Myocyte (in vitro differentiated cells): ENCODE data around the gene POGZ. TPM values are rescaled to one million over a fixed set of nuclear protein-coding genes. Genes with fewer than 3 reads are reported as not detected.

Experiments
- DNase-seq: peaks from one replicate; pipeline ENCODE4 v3.0.0-alpha.2; 2012; ENCODE audit warnings: low read depth
- polyA plus RNA-seq: library from polyadenylated mRNA; unstranded; fragments of >200 nt; gene quantifications from one replicate; pipeline ENCODE4 v1.2.1, GENCODE V29; 2012; ENCODE audit warnings: missing spikeins
- total RNA-seq: library from RNA; depleted of rRNA; stranded (reverse); fragments of >200 nt; gene quantifications from 2 replicates; pipeline ENCODE4 v1.2.3, GENCODE V29; 2014

The POGZ gene, protein sequence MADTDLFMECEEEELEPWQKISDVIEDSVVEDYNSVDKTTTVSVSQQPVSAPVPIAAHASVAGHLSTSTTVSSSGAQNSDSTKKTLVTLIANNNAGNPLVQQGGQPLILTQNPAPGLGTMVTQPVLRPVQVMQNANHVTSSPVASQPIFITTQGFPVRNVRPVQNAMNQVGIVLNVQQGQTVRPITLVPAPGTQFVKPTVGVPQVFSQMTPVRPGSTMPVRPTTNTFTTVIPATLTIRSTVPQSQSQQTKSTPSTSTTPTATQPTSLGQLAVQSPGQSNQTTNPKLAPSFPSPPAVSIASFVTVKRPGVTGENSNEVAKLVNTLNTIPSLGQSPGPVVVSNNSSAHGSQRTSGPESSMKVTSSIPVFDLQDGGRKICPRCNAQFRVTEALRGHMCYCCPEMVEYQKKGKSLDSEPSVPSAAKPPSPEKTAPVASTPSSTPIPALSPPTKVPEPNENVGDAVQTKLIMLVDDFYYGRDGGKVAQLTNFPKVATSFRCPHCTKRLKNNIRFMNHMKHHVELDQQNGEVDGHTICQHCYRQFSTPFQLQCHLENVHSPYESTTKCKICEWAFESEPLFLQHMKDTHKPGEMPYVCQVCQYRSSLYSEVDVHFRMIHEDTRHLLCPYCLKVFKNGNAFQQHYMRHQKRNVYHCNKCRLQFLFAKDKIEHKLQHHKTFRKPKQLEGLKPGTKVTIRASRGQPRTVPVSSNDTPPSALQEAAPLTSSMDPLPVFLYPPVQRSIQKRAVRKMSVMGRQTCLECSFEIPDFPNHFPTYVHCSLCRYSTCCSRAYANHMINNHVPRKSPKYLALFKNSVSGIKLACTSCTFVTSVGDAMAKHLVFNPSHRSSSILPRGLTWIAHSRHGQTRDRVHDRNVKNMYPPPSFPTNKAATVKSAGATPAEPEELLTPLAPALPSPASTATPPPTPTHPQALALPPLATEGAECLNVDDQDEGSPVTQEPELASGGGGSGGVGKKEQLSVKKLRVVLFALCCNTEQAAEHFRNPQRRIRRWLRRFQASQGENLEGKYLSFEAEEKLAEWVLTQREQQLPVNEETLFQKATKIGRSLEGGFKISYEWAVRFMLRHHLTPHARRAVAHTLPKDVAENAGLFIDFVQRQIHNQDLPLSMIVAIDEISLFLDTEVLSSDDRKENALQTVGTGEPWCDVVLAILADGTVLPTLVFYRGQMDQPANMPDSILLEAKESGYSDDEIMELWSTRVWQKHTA (N-terminal part only)
- total RNA-seq, result 29.4 and 33.7 TPM in 2 replicates
- polyA plus RNA-seq, result 41.2 TPM

DNA sequence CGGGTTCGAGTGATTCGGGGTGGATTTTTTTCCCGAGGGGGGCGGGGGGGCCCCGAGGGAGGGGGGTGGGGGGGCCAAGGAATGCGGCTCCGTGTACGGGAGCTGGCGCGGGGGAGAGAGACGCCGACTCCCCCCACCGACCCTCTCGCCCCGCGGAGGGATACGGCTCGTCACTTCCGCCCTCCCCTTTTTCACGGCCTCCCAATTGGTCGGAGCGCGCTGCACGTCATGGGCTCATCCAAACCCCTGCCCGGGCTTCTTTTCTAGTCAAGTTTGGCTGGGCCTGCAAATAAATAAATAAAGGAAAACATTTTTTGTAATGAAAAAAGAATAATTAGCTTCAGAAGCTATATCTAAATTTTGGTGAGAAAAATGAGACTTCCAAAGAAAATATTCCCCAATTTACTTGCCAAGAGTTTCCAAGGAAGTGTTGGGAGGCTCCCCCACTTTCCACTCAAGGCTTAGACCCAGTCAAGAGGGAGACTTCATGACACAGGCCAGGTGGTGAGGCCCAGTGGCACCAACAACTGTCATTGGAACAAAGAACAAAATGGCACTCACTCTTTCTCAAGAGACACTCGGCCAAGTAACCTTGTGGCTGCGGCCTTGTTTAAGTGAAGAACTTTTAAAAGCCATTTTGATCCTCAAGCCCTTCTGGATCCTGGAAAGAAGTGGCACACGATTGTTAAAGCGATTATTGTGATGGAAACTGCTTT is at the start of gene POGZ:
TSS of gene POGZ (minus strand) at position 164 of the 716 bp plus-strand sequence. CDS start 17,290 bp downstream, outside the sequence.
- DNase-seq, result peak; percentile 98

DNA sequence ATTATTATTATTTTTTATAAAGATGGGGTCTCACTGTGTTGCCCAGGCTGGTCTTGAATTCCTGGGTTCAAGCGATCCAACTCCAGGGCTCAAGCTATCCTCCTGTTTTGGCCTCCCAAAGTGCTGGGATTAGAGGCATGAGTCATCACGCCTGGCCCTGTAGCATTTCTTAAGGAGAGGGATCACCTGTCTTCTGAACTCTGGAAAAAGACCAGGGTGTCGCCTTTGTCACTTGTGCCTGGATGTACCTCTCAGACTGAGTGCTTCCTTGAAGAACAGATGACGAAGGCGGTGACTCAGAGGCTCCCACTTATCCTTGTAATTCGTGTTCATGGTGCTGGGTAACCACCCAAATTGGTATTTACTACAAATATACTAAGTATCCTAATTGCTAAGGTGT is 49.5 kb upstream of the POGZ start:
- DNase-seq, result peak; percentile 15

DNA sequence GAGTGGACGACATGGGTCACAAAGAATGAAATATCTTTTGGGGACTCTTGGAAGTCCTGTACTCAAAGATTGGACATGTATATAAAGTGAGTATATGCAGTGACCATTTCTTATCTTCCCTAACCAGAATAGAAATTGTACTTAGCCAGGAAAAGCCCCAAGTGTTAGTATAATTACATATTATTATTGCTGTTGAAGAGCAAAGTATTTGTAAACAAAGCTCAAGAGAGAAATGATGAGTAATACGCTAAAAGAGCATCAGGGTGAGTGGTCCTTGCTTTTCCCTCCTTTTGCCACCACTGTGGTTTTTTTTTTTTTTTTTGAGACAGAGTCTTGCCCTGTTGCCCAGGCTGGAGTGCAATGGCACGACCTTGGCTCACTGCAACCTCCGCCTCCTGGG is 45.5 kb upstream of the POGZ start:
- no peak for DNase-seq

DNA sequence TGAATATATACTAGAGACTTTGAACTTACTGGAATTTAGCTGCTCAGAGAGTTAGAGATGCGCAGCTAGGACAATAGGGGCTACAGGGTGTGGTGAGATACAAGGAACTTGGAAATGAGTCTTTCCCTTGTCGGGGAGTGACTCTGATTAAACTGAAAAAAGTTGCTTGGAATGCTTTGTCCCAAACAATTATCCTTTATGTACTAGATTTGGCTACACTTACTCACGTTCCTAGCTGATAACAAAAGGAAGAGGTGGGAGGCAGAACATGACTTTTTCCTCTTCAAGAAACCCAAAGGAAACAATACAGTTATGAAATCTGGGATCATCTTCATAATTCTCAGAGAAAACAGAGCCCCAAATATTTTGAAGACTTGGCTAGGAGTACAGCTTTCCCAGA is 45.0 kb upstream of the POGZ start:
- no peak for DNase-seq

GRCh38 chr1:151502859-151503780 is 43.8 kb upstream of the POGZ start:
- no peak for DNase-seq

GRCh38 chr1:151502035-151502700 is 42.9 kb upstream of the POGZ start:
- no peak for DNase-seq

DNA sequence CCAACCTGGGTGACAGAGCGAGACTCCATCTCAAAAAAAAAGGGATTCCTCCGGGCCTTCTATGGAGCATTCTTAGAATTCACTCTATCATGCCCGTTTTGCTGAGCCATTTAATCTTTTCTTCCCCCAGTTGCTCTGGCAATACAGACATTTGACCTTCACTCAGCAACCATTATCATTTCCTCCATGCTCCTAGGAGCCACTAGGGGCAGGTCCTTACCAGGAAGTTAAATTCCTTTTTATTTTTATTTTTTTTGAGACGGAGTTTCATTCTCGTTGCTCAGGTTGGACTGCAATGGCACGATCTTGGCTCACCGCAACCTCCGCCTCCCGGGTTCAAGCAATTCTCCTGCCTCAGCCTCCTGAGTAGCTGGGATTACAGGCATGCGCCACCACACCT is 42.2 kb upstream of the POGZ start:
- DNase-seq, result no peak

- no peak for DNase-seq
These were observed 40.6 kb upstream of the POGZ start for GRCh38 chr1:151499930-151500329.

DNA sequence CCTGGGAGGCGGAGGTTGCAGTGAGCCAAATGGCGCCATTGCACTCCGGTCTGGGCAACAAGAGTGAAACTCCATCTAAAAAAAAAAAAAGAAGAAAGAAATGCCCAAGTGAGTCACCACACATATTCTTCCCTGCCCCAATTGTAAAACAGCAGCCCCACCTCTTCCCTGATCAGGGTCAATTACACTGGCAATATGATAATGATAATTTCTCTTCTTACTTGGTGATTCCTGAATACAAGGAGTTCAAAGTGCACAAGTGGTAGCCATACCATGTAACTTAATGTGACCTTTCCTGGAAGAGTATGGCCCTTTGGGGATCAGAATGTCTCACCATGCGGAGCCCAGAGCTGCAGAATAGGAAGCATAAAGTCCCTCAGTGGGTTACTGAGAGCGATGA is 40.1 kb upstream of the POGZ start:
- DNase-seq, result no peak

- DNase-seq, result no peak
These were observed 36.0 kb upstream of the POGZ start for GRCh38 chr1:151495316-151495715.

DNA sequence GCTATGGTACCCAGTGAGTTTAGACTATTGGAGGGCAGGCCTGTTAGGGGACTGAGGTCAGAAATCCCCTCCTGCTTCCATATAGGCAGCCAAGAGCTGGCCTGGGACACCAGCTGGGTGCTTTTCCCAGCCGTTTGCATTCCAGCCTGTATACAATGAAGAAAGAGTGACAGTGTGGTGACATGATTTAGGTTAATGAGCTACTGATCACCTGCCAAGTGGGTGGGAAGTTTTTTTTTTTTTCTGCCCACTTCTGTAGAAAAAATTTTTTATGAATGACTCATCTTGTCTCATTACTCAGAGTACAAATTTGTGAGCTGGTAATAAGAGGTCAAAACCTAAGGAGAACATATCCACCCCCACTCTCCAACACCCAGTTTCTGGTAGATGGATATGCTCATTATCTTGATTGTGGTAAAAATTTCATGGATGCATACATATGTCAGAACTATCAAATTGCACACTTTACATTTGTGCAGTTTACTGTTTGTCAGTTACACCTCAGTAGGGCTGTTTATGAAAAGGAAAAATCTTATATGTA is 35.5 kb upstream of the POGZ start:
- peak; percentile 47 for DNase-seq

- DNase-seq, result no peak
These were observed 33.7 kb upstream of the POGZ start for GRCh38 chr1:151493042-151493441.

DNA sequence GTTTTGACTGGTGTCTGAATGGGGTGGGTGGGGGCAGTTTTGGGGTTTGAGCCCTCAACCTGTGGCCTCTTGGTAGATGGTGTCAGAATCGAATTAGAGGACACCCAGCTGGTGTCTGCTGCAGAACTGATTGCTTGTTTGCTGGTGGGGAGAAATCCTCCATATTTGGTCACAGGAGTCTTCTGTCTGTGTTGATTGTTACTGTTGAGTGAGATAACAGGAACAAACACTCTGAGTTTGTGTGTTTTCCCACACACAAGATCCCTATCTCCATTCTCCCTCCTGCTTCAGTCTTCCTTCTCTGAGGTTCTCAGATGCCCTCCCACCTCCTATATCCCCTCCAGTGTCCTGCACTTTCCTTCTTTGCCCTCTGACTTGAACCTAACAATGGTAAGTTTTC is 32.8 kb upstream of the POGZ start:
- no peak for DNase-seq

DNA sequence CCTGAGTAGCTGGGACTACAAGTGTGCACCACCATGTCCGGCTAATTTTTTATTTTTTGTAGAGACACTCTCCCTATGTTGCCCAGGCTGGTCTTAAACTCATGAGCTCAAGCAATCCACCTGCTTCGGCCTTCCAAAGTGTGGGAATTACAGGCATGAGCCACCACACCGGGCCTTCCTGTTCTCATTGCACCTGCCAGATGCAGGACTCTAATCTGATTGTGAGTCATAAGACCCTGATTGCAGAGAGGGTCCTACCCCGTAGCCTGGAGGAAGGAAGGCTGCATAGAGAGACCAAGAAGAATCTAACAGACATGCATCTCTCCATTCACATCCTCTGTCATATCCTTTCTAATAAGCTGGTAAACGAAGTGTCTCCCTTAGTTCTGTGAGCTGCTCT is 32.3 kb upstream of the POGZ start:
- no peak for DNase-seq

GRCh38 chr1:151486557-151486956 is 27.3 kb upstream of the POGZ start:
- no peak for DNase-seq

- no peak for DNase-seq
These were observed 26.5 kb upstream of the POGZ start for GRCh38 chr1:151485685-151486255.

DNA sequence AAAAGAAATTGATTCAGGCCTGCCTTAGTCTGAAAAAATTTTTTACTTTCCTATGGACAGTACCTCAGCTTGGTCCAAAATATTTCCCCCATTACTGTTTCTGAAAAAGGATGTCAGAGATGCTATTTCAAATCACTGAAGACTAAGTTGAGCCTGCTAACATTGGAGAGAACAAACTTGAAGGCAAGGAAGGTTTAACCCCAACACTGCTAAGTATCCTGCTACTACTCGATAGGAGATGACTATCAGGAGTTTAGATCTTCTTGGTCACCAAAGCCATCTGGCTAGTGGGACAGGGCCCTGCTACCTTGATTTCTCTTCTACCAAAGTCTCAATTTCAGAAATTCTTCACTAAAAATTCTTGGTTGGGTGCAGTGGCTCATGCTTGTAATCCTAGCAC is 22.7 kb upstream of the POGZ start:
- no peak for DNase-seq

GRCh38 chr1:151479462-151479861 is 20.2 kb upstream of the POGZ start:
- peak; percentile 12 for DNase-seq

DNA sequence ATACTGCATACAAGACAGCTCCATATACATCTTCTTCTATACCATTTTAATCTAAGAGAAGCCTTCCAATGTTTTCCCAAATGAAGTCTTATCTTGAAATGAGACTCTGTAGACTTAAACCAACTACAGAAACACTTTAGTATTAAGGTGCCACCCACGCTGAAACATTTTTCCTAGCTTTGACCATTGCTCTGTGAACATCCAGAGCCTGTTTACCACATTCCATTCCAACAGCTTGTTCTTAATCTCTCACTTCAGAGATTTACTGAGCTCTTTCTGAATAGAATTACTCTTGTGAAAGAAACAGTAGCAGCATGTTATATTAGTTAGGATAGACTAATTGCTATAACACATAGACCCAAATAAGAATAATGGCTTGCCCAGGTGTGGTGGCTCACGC is 19.6 kb upstream of the POGZ start:
- peak; percentile 12 for DNase-seq
